Muscle layer of duodenum (tissue), 2 donors: Measurements from ENCODE around the gene ABHD16B.

Experiments
- H3K27ac ChIP-seq: one replicate; pipeline ENCODE4 v1.7.0; 2013; ENCODE audit warnings: mild to moderate bottlenecking, low read length
- H3K27me3 ChIP-seq: one replicate; pipeline ENCODE4 v1.7.0; 2013; ENCODE audit warnings: low read depth, mild to moderate bottlenecking, control low read depth, low read length
- H3K36me3 ChIP-seq, 2 donors: one replicate each; pipeline ENCODE4 v1.7.0; 2013; ENCODE audit warnings: low read length in 2 of 2, control low read depth in 1 of 2, mild to moderate bottlenecking in 1 of 2; ENCODE audit not compliant: insufficient read depth in 2 of 2, control insufficient read depth in 1 of 2
- H3K4me1 ChIP-seq, 2 donors: one replicate each; pipeline ENCODE4 v1.7.0; 2013; ENCODE audit warnings: low read length in 2 of 2, mild to moderate bottlenecking in 2 of 2, control low read depth in 1 of 2, moderate library complexity in 1 of 2; ENCODE audit not compliant: insufficient read depth in 2 of 2, control insufficient read depth in 1 of 2
- H3K4me3 ChIP-seq, 2 donors: one replicate each; pipeline ENCODE4 v1.7.0; 2013; ENCODE audit warnings: low read length in 2 of 2, low read depth in 1 of 2, mild to moderate bottlenecking in 1 of 2
- H3K9me3 ChIP-seq, 2 donors: one replicate each; pipeline ENCODE4 v1.7.0; 2013; ENCODE audit warnings: low read length in 2 of 2, control low read depth in 1 of 2, mild to moderate bottlenecking in 1 of 2; ENCODE audit not compliant: control insufficient read depth in 1 of 2
- donor health status: healthy.

The ABHD16B gene

GRCh38 chr20:63894358-63895201 lies 33.3 kb downstream of the ABHD16B start, which contains the start of gene DNAJC5:
TSS of gene DNAJC5 (plus strand) at chr20:63895126. CDS start at chr20:63928346, 33,220 bp downstream.
- Histone ChIP-seq H3K4me3 (peak within 1 kb of the TSS; percentile 66 to 84), H3K27me3 (no peaks in the 10 kb centered on the region), H3K27ac (peak within 1 kb of the TSS; percentile 94), H3K4me1 (peaks cover 16 to 29% of the 10 kb centered on the region in 2 donors), H3K36me3 (peaks cover 13 to 23% of the 10 kb centered on the region in 2 donors), H3K9me3 (no peaks in the 10 kb centered on the region)

- peak overlapping the region; percentile 94 for H3K27ac ChIP-seq
- H3K27me3 ChIP-seq, result no peaks in the 10 kb centered on the region
- H3K4me3 ChIP-seq, result peak overlapping the region; percentile 62 to 84
- H3K9me3 ChIP-seq, result no peaks in the 10 kb centered on the region
- H3K36me3 ChIP-seq, result peaks cover 5 to 15% of the 10 kb centered on the region in 2 donors
- peaks cover 16 to 32% of the 10 kb centered on the region in 2 donors for H3K4me1 ChIP-seq
These were observed 34.1 kb downstream of the ABHD16B start for GRCh38 chr20:63895202-63895951.

- Histone ChIP-seq H3K4me1 (peaks cover 16 to 32% of the 10 kb centered on the region in 2 donors), H3K27ac (peak overlapping the region; percentile 94), H3K27me3 (no peaks in the 10 kb centered on the region), H3K36me3 (peaks cover 0 to 10% of the 10 kb centered on the region in 2 donors), H3K9me3 (no peaks in the 10 kb centered on the region), H3K4me3 (peak overlapping the region; percentile 62 to 84)
These were observed 34.6 kb downstream of the ABHD16B start for GRCh38 chr20:63895952-63896263.

- Histone ChIP-seq H3K36me3 (peaks cover 0 to 4% of the 10 kb centered on the region in 2 donors), H3K4me3 (peak overlapping the region; percentile 62 to 84), H3K4me1 (peaks cover 16 to 32% of the 10 kb centered on the region in 2 donors), H3K27ac (peak overlapping the region; percentile 94), H3K27me3 (no peaks in the 10 kb centered on the region), H3K9me3 (no peaks in the 10 kb centered on the region)
These were observed 35.2 kb downstream of the ABHD16B start for GRCh38 chr20:63896264-63897105.

- no peak overlapping the region for H3K4me3 ChIP-seq
- no peaks in the 10 kb centered on the region for H3K27me3 ChIP-seq
- no peaks in the 10 kb centered on the region for H3K36me3 ChIP-seq
- H3K9me3 ChIP-seq, result no peaks in the 10 kb centered on the region
- peaks cover 16 to 32% of the 10 kb centered on the region in 2 donors for H3K4me1 ChIP-seq
- no peak overlapping the region for H3K27ac ChIP-seq
These were observed 36.8 kb downstream of the ABHD16B start for GRCh38 chr20:63897978-63898561.

- Histone ChIP-seq H3K4me3 (no peak overlapping the region), H3K4me1 (peaks cover 16 to 30% of the 10 kb centered on the region in 2 donors), H3K27ac (no peak overlapping the region), H3K9me3 (no peaks in the 10 kb centered on the region), H3K36me3 (no peaks in the 10 kb centered on the region), H3K27me3 (no peaks in the 10 kb centered on the region)
These were observed 37.7 kb downstream of the ABHD16B start for GRCh38 chr20:63898882-63899558.

- Histone ChIP-seq H3K9me3 (no peaks in the 10 kb centered on the region), H3K4me3 (no peak overlapping the region), H3K4me1 (peaks cover 16 to 27% of the 10 kb centered on the region in 2 donors), H3K27ac (no peak overlapping the region), H3K36me3 (no peaks in the 10 kb centered on the region), H3K27me3 (no peaks in the 10 kb centered on the region)
These were observed 39.1 kb downstream of the ABHD16B start for GRCh38 chr20:63900413-63900812.

- Histone ChIP-seq H3K9me3 (no peaks in the 10 kb centered on the region), H3K4me3 (no peak overlapping the region), H3K4me1 (peaks cover 3 to 6% of the 10 kb centered on the region in 2 donors), H3K27ac (no peak overlapping the region), H3K36me3 (no peaks in the 10 kb centered on the region), H3K27me3 (no peaks in the 10 kb centered on the region)
These were observed 42.7 kb downstream of the ABHD16B start for GRCh38 chr20:63903796-63904561.

GRCh38 chr20:63908008-63908682 lies 46.8 kb downstream of the ABHD16B start:
- Histone ChIP-seq H3K27ac (no peak overlapping the region), H3K27me3 (no peaks in the 10 kb centered on the region), H3K4me3 (no peak overlapping the region), H3K9me3 (no peaks in the 10 kb centered on the region), H3K36me3 (no peaks in the 10 kb centered on the region), H3K4me1 (peaks cover 5 to 6% of the 10 kb centered on the region in 2 donors)
